GM12878 (cell line): ENCODE measurements around the gene DESI1. TPM values are rescaled to one million over a fixed set of nuclear protein-coding genes. Genes with fewer than 3 reads are reported as not detected.

ENCODE experiments used
- ATAC-seq: fragments of 200-7000 bp; cut with Tn5 transposase; 3 replicates; pipeline ENCODE4 v1.9.1; 2020; ENCODE audit warnings: mild to moderate bottlenecking, moderate library complexity
- BruUV-seq: library from RNA; stranded (reverse); fragments of 400-500 nt; replicated peaks from 2 replicates; lab custom pipeline; 2021; lab: Mats Ljungman, UMichigan
- CTCF ChIA-PET: fragments of 300-600 bp; sonication (Branson Sonifier 250); formaldehyde crosslinking; extraction: SDS; loops from one replicate; lab custom pipeline; 2021; ENCODE audit warnings: inconsistent platforms; lab: Yijun Ruan, JAX
- POLR2A ChIA-PET: fragments of 350-600 bp; formaldehyde crosslinking; extraction: SDS; loops from one replicate; lab custom pipeline; 2021; ENCODE audit warnings: inconsistent platforms; lab: Charles Lee
- RAD21 ChIA-PET: fragments of 300-600 bp; sonication (Branson Sonifier 250); formaldehyde crosslinking; loops from one replicate; lab custom pipeline; 2023; ENCODE audit warnings: antibody characterized with exemption; ENCODE audit not compliant: unreplicated experiment; lab: Charles Lee
- SMC1A ChIA-PET: fragments of 300-600 bp; sonication (Branson Sonifier 250); formaldehyde crosslinking; loops from one replicate; lab custom pipeline; 2023; ENCODE audit not compliant: unreplicated experiment, uncharacterized antibody; lab: Charles Lee
- DNase-seq: peaks from one replicate; pipeline ENCODE4 v3.0.0-alpha.2; 2011; ENCODE audit warnings: low read depth, low spot score
- FAIRE-seq: peaks from 3 replicates; lab custom pipeline; 2011; peaks lifted over from hg19 to GRCh38; lab: Jason Lieb, UNC
- H2AFZ ChIP-seq: 2 replicates; pipeline ENCODE4 v1.6.0; 2011; ENCODE audit warnings: low read depth, low read length, control low read depth; ENCODE audit not compliant: control insufficient read depth
- H3K27ac ChIP-seq: 2 replicates; pipeline ENCODE4 v1.5.1; 2011; ENCODE audit warnings: control low read depth; ENCODE audit not compliant: control insufficient read depth, insufficient read depth
- H3K27me3 ChIP-seq, 2 experiments: replicated peaks in 1 of 2; 2 replicates each; pipeline versions ENCODE4 v1.6.0 to v1.6.1; 2011; ENCODE audit warnings: low read length in 1 of 2; ENCODE audit not compliant: control insufficient read depth in 2 of 2, insufficient read depth in 2 of 2
- H3K36me3 ChIP-seq, 2 experiments: 2 replicates each; pipeline ENCODE4 v1.5.1; 2011; ENCODE audit warnings: low read length in 1 of 2; ENCODE audit not compliant: control insufficient read depth in 2 of 2, insufficient read depth in 2 of 2
- H3K4me1 ChIP-seq: 2 replicates; pipeline ENCODE4 v1.6.1; 2011; ENCODE audit warnings: mild to moderate bottlenecking, low read length, moderate library complexity, mixed read lengths; ENCODE audit not compliant: control insufficient read depth, insufficient read depth
- H3K4me2 ChIP-seq: 2 replicates; pipeline ENCODE4 v1.6.0; 2011; ENCODE audit warnings: control low read depth; ENCODE audit not compliant: control insufficient read depth, insufficient read depth
- H3K4me3 ChIP-seq: fragments of 200-600 bp; sonication (generic); 2 replicates; pipeline ENCODE4 v1.5.1; 2016
- H3K79me2 ChIP-seq: 2 replicates; pipeline ENCODE4 v1.6.0; 2011; ENCODE audit warnings: low read length; ENCODE audit not compliant: control insufficient read depth, insufficient read depth
- H3K9ac ChIP-seq: 2 replicates; pipeline ENCODE4 v1.8.0; 2011; ENCODE audit warnings: low read length, control low read depth, mixed read lengths; ENCODE audit not compliant: control insufficient read depth, insufficient read depth
- H3K9me3 ChIP-seq: replicated peaks from 3 replicates; pipeline ENCODE4 v1.5.1; 2011; ENCODE audit warnings: mild to moderate bottlenecking, low read length; ENCODE audit not compliant: control insufficient read depth, insufficient read depth
- H4K20me1 ChIP-seq: 2 replicates; pipeline ENCODE4 v1.6.0; 2011; ENCODE audit not compliant: control insufficient read depth, insufficient read depth
- IKZF2 ChIP-seq, 2 experiments: fragments of 450-650 bp; IDR thresholded peaks; 2 replicates each; pipeline ENCODE4 v1.6.1; 2017; ENCODE audit warnings: mild to moderate bottlenecking in 2 of 2, moderate library complexity in 2 of 2
- LARP7 ChIP-seq: fragments of 450-650 bp; IDR thresholded peaks from 2 replicates; pipeline ENCODE4 v1.6.1; 2017; ENCODE audit warnings: mild to moderate bottlenecking
- MYC ChIP-seq: IDR thresholded peaks from 2 replicates; pipeline ENCODE4 v1.6.1; 2011; ENCODE audit warnings: mild to moderate bottlenecking, low read length, moderate library complexity, inconsistent platforms; ENCODE audit not compliant: insufficient read depth, insufficient replicate concordance, insufficient read length, severe bottlenecking
- NFYB ChIP-seq: IDR thresholded peaks from 2 replicates; pipeline ENCODE4 v1.6.1; 2011; ENCODE audit warnings: low read depth, mild to moderate bottlenecking, low read length, improper control_type of control experiment, moderate library complexity; ENCODE audit not compliant: insufficient read depth
- RBBP5 ChIP-seq: fragments of 200-600 bp; sonication (generic); conservative IDR thresholded peaks from 2 replicates; pipeline ENCODE4 v1.6.1; 2016
- SIN3A ChIP-seq: IDR thresholded peaks from 2 replicates; pipeline ENCODE4 v1.6.1; 2012; ENCODE audit warnings: low read depth, low read length, improper control_type of control experiment
- SP1 ChIP-seq: IDR thresholded peaks from one replicate; pipeline ENCODE4 v1.6.1; 2011; ENCODE audit warnings: low read depth, low read length
- ZSCAN29 ChIP-seq: fragments of 450-650 bp; IDR thresholded peaks from 2 replicates; pipeline ENCODE4 v1.6.1; 2017; ENCODE audit warnings: mild to moderate bottlenecking, moderate library complexity
- WGBS: methylation state at CpG from one replicate; pipeline ENCODE4 v1.1.6; 2016; ENCODE audit warnings: low lambda C conversion rate; ENCODE audit not compliant: insufficient replicate concordance, insufficient coverage; ENCODE audit errors: missing lambda C conversion rate; 5-methylcytosine and 5-hydroxymethylcytosine counted together
- in situ Hi-C: fragments of 300-500 bp; cut with MboI; formaldehyde crosslinking; loops from 9 replicates; pipeline ENCODE4 v1.14.3; 2018; ENCODE audit warnings: mixed read lengths
- intact Hi-C: fragments of 100-400 bp; cut with micrococcal nuclease; formaldehyde crosslinking; loops from one replicate; pipeline ENCODE4 v1.14.2; 2022; ENCODE audit not compliant: unreplicated experiment
- polyA plus RNA-seq, 11 experiments: library from polyadenylated mRNA; depleted of rRNA in 4 of 11; unstranded in 6 of 11; stranded (reverse) in 5 of 11; fragments of >200 nt; fragmentation: Nextera tagmentation in 4 of 11; fragmentation: Illumina TruSeq in 1 of 11; extraction: Ambion mirVana in 4 of 11; extraction: Trizol in 1 of 11; gene quantifications; 1 replicate in 1 of 11; 2 replicates in 10 of 11; pipeline versions ENCODE4 v1.2.1 to v1.2.3, GENCODE V29; 2011 to 2016; ENCODE audit warnings: inconsistent platforms in 2 of 11, missing spikeins in 2 of 11, low read depth in 1 of 11
- total RNA-seq, 4 experiments: library from RNA; depleted of rRNA in 3 of 4; stranded (reverse); fragments of >200 nt in 3 of 4; fragmentation: Illumina TruSeq in 1 of 4; extraction: Trizol in 1 of 4; gene quantifications; 2 replicates each; pipeline versions ENCODE4 v1.2.1 to v1.2.3, GENCODE V29; 2013 to 2021
- TF ChIP-seq, protein P1 (sequence below): fragments of 450-650 bp; IDR thresholded peaks from 2 replicates; pipeline ENCODE4 v1.6.1; 2014; ENCODE audit warnings: mild to moderate bottlenecking
- TF ChIP-seq, protein P2 (sequence below): fragments of 450-650 bp; formaldehyde crosslinking; IDR thresholded peaks from 2 replicates; pipeline ENCODE4 v1.4.0; 2022; ENCODE audit warnings: mild to moderate bottlenecking, moderate library complexity

Gene DESI1
- total and polyA plus RNA-seq, 10 of the 15 experiments (the other 5 are each of a cell fraction or from before 2014, with no cell fraction given), result 8.0 to 76.8 (median 40.6) TPM

DNA sequence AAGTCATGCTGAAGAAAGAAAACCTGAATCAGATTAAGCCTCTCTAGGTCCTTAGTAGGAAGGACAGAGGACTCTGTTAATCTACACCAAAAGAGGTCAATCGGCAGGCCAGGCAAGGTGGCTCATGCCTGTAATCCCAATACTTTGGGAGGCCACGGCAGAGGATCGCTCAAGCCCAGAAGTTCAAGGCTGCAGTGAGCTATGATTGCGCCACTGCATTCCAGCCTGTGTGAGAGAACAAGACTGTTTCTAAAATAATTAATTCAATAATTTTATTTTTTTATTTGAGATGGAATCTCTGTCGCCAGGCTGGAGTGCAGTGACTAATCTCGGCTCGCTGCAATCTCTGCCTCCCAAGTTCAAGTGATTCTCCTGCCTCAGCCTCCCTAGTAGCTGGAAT is 4.7 kb upstream of the DESI1 start:
- no peak overlapping the region for H3K9ac ChIP-seq
- intact Hi-C loops (no loop called here), in situ Hi-C loops (no loop called here)
- no peak overlapping the region for H3K4me2 ChIP-seq
- ChIA-PET CTCF (interaction anchor here (0.7 kb wide), 1 partner anchor 36 kb away, joined by 4 read pairs; the partner anchor contains the start of gene PMM1), RAD21 (no interaction called here), SMC1A (interaction anchor here (1.0 kb wide), 1 partner anchor 14 kb away, joined by 4 read pairs; no protein-coding TSS in a partner anchor), POLR2A (interaction anchor here (0.5 kb wide), 1 partner anchor 13 kb away, joined by 7 read pairs; no protein-coding TSS in a partner anchor)
- H3K36me3 ChIP-seq, result peaks cover 4 to 20% of the 10 kb centered on the region in 2 experiments
- no peak overlapping the region for H3K27ac ChIP-seq
- H3K9me3 ChIP-seq, result no peaks in the 10 kb centered on the region
- no peak for ATAC-seq
- H4K20me1 ChIP-seq, result peaks cover 4% of the 10 kb centered on the region; the same call in 1 of the 2 replicates
- no TSS peak for BruUV-seq
- H3K4me3 ChIP-seq, result no peak overlapping the region
- H3K4me1 ChIP-seq, result no peaks in the 10 kb centered on the region
- no peak overlapping the region for H2AFZ ChIP-seq
- DNase-seq, result no peak
- no peaks in the 10 kb centered on the region for H3K27me3 ChIP-seq
- 98% methylated on average over 7 of the region's 7 CpGs for WGBS
- TF ChIP-seq MYC (no peak), RBBP5 (no peak), SP1 (no peak), IKZF2 (IDR thresholded peaks at IDR 0.05) (no peak), ZSCAN29 (no peak), SIN3A (no peak), LARP7 (no peak), NFYB (no peak)
- TF ChIP-seq, protein P1, sequence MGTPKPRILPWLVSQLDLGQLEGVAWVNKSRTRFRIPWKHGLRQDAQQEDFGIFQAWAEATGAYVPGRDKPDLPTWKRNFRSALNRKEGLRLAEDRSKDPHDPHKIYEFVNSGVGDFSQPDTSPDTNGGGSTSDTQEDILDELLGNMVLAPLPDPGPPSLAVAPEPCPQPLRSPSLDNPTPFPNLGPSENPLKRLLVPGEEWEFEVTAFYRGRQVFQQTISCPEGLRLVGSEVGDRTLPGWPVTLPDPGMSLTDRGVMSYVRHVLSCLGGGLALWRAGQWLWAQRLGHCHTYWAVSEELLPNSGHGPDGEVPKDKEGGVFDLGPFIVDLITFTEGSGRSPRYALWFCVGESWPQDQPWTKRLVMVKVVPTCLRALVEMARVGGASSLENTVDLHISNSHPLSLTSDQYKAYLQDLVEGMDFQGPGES, result no peak
- TF ChIP-seq, protein P2, sequence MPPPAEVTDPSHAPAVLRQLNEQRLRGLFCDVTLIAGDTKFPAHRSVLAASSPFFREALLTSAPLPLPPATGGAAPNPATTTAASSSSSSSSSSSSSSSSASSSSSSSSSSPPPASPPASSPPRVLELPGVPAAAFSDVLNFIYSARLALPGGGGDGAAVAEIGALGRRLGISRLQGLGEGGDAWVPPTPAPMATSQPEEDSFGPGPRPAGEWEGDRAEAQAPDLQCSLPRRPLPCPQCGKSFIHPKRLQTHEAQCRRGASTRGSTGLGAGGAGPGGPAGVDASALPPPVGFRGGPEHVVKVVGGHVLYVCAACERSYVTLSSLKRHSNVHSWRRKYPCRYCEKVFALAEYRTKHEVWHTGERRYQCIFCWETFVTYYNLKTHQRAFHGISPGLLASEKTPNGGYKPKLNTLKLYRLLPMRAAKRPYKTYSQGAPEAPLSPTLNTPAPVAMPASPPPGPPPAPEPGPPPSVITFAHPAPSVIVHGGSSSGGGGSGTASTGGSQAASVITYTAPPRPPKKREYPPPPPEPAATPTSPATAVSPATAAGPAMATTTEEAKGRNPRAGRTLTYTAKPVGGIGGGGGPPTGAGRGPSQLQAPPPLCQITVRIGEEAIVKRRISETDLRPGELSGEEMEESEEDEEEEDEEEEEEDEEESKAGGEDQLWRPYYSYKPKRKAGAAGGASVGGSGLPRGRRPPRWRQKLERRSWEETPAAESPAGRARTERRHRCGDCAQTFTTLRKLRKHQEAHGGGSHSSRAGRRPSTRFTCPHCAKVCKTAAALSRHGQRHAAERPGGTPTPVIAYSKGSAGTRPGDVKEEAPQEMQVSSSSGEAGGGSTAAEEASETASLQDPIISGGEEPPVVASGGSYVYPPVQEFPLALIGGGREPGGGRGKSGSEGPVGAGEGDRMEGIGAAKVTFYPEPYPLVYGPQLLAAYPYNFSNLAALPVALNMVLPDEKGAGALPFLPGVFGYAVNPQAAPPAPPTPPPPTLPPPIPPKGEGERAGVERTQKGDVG (CRISPR knock-in tag), result no peak
- FAIRE-seq, result no peak
- H3K79me2 ChIP-seq, result peaks cover 25% of the 10 kb centered on the region
